ENCODE data around the gene CDK5R2.

DNA sequence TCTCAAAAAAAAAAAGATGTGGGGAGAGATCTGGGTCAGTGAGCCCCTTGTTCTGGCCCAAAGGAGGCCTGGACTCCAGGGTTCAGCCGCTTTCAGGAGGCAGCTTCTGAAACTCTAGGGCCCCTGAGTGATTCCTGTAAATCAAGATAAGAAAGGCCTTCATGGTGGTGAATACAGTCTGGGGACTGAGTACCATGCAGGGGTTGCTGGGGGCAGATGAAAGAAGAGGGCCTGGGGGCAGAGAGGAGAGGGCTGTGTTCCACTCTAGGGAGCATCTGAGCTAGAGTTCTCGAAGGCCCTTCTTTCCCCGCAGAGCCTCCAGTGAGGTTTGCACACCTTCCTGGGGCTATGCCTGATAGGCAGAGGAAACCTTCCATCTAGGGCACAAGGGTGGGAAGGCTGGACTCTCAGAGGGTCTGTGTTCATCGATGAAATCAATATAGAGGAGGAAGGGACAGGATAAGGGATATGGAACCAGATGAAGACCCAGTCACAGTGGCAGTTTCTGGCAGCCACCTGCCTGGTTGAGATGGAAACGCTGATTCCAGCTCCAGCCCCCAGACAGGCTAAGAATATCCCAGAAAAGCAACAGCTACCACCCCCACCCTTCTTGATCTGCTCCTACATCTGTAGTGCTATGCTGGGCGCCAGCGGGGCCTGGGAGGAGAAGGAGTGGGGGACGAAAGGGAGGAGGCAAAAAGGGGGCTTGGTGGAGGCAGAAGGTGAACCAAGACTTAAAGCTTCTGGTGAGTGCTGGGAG lies 4.7 kb upstream of the CDK5R2 start:
- TF ChIP-seq, protein P1, sequence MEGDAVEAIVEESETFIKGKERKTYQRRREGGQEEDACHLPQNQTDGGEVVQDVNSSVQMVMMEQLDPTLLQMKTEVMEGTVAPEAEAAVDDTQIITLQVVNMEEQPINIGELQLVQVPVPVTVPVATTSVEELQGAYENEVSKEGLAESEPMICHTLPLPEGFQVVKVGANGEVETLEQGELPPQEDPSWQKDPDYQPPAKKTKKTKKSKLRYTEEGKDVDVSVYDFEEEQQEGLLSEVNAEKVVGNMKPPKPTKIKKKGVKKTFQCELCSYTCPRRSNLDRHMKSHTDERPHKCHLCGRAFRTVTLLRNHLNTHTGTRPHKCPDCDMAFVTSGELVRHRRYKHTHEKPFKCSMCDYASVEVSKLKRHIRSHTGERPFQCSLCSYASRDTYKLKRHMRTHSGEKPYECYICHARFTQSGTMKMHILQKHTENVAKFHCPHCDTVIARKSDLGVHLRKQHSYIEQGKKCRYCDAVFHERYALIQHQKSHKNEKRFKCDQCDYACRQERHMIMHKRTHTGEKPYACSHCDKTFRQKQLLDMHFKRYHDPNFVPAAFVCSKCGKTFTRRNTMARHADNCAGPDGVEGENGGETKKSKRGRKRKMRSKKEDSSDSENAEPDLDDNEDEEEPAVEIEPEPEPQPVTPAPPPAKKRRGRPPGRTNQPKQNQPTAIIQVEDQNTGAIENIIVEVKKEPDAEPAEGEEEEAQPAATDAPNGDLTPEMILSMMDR (IDR thresholded peaks at IDR 0.05) = no peak
- TF ChIP-seq POLR2A (IDR thresholded peaks at IDR 0.05) = no peak
